Cerebellar cortex (tissue), 1 donor: ENCODE data around the gene COMTD1.
"Not testable (repeated sequence)": the region's sequence is repeated elsewhere in the genome, so short reads cannot be mapped to it uniquely, and the experiment has no call there.

ENCODE experiments used
- DNase-seq: peaks from one replicate; pipeline ENCODE4 v3.0.0-alpha.2; 2015; ENCODE audit warnings: low spot score

Gene COMTD1

DNA sequence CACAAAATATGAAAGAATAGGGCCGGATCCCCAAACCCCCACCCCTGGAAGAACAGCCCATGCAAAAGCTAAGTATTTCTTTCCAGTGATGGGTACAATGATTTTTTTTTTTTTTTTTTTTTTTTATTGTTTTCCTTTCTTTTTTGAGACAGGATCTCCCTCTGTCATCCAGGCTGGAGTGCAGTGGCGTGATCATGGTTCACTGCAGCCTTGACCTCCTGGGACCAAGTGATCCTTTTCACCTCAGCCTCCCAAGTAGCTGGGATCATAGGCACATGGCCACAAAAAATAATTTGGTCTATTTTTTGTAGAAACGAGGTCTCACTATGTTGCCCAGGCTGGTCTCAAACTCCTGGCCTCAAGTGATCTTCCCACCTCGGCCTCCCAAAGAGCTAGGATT is 41.1 kb downstream of the COMTD1 start:
- DNase-seq: not testable (repeated sequence)

DNA sequence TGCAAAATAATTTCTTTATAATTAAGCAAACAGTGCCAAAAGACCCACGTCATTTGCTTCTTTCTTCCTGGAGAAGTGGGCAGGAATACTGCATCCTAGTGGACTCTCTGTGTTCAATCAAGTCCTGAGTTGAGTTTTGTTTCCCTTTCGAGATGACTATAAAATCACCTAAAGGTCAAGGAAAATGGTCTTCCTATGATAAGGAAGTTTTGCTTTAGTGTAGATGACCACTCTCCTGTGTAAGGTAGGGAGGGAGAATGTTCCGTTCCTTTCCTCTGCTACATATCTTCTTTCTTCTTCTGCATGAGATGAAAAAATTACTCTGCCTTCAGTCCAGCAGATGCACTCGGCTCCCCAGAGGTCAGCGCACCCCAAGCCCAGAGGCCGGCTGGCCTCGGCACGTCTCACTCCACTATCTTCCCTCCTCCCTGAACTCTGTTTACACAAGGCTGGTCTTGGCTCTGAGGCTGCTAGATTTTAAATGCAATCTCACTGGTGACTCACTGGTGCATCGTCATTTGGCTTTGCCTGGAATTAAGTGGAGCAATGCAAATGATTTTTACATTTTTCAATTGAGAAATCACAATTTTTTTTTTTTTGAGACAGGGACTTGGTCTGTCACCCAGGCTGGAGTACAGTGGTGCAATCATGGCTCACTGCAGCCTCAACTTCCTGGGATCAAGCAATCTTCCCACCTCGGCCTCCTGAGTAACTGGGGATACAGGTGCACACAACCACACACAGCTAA is 43.8 kb downstream of the COMTD1 start:
- no peak for DNase-seq

DNA sequence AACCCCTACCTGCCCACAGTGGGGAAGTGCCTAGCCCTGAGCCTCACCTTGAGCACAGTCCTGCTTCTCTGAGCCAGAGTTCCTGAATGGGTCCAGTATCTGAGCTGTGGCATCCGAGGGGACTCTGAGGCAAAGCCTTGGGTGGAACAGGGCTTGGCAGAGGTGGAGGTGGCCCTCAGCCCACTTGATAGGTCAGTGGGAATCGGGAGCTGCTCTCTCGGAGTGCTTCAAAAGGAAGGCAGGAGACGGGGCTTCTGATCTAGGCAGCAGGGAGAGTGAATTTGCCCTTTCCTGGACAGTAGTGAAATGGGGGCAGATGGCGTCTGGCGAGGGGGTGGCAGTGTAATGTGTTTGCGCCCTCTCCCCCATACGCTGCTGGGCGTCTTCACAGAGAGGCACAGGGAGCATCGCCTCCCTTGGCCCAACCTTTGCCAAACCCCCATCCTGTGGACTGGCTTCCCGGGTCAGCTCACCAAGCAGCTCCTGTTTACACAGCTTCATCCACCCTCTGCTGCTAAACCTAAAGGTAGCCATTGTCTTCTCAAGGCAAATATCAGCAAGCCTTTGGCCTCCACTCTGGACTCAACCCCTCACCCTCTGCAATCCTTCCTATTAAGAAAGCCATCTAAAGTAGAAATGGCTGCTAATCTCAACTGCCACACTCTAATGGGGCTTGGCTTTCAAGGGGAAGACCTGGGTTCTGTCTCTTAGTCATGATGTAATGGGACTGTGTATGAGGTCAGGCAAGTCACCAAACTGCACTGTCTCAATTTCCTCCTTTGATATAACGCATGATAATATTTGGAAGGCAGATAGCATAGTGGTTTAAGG is 46.3 kb downstream of the COMTD1 start:
- DNase-seq: no peak

DNA sequence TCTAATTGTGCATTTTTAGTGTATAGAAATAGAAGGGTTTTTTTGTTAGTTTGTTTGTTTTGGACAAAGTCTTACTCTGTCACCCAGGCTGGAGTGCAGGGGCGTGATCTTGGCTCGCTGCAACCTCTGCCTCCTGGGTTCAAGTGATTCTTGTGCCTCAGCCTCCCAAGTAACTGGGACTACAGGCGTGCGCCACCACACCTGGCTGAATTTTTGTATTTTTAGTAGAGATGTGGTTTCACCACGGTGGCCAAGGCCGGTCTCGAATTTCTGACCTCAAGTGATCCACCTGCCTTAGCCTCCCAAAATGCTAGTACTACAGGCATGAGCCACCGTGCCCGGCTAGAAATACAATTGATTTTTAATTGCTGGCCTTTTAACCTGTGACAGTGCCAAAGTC is 47.2 kb downstream of the COMTD1 start:
- not testable (repeated sequence) for DNase-seq

DNA sequence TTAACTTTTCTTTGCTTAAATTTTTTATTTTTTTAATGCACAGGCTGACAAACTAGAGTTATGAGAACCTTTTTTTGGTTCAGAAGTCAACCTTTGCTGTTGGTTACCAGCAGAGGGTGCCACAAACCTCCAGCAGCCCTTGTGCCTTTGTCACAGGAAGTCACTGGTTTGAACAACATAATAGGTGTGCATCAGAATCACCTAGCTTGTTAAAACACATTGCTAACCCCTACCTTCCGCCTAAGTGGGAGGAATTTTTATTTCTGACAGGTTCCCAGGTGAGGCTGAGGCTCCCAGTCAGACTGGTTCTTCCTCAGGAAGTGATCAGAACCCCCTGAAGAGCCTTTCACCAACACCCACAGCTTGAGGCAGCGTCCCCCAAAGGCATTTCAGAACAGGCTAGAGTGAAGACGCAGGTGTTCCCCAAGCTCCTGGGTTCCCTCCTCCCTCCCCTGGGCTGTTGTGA is 47.8 kb downstream of the COMTD1 start:
- peak; percentile 56 for DNase-seq

DNA sequence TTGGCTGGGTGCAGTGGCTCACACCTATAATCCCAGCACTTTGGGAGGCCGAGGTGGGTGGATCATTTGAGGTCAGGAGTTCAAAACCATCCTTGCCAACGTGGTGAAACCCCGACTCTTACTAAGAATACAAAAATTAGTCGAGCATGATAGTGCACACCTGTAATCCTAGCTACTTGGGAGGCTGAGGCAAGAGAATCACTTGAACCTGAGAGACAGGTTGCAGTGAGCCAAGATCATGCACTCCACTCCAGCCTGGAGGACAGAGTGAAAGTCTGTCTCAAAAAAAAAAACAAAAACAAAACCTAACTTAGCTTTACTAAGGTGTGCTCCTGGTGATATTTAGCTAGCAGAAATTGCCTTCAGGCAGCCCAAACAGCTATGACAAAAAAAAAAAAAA is 49.4 kb downstream of the COMTD1 start:
- no peak for DNase-seq
